ENCODE data around the gene PRKCZ.

DNA sequence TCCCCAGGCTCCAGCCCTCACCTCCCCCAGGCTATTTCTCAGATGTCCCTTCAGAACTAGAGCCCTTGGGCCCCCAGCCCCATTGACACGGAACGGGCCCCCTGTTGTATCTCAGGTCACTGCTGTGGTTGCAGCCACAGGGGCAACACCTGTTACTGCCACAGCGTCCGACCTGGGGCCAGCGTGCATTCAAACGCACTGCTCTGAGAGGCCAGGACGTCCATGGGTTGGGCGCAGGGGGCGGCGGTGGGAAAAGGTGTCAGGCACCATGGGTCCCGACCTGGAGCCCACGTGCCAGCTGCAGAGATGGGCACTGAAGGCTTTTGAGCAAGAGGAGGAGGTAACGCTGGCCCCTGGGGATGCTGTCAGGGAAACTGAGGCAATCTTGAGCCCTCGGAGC, 131.1 kb downstream of the PRKCZ start:
- TF ChIP-seq POLR2AphosphoS5 (IDR thresholded peaks at IDR 0.05; ENCODE audit: low read depth, low read length) (no peak), GABPA (IDR thresholded peaks at IDR 0.05; ENCODE audit: low read depth) (no peak), RXRA (IDR thresholded peaks at IDR 0.05; ENCODE audit: borderline replicate concordance, low read depth) (no peak), TAF1 (IDR thresholded peaks at IDR 0.05; ENCODE audit: borderline replicate concordance, low read depth, low read length) (no peak), EP300 (IDR thresholded peaks at IDR 0.05; ENCODE audit: borderline replicate concordance in 1 of 2, low read depth in 1 of 2, low read length in 1 of 2) (no peak), YY1 (IDR thresholded peaks at IDR 0.05; ENCODE audit: low read depth) (no peak)
- TF ChIP-seq, protein P1, sequence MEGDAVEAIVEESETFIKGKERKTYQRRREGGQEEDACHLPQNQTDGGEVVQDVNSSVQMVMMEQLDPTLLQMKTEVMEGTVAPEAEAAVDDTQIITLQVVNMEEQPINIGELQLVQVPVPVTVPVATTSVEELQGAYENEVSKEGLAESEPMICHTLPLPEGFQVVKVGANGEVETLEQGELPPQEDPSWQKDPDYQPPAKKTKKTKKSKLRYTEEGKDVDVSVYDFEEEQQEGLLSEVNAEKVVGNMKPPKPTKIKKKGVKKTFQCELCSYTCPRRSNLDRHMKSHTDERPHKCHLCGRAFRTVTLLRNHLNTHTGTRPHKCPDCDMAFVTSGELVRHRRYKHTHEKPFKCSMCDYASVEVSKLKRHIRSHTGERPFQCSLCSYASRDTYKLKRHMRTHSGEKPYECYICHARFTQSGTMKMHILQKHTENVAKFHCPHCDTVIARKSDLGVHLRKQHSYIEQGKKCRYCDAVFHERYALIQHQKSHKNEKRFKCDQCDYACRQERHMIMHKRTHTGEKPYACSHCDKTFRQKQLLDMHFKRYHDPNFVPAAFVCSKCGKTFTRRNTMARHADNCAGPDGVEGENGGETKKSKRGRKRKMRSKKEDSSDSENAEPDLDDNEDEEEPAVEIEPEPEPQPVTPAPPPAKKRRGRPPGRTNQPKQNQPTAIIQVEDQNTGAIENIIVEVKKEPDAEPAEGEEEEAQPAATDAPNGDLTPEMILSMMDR (IDR thresholded peaks at IDR 0.05) = no peak
- TF ChIP-seq, protein P2, sequence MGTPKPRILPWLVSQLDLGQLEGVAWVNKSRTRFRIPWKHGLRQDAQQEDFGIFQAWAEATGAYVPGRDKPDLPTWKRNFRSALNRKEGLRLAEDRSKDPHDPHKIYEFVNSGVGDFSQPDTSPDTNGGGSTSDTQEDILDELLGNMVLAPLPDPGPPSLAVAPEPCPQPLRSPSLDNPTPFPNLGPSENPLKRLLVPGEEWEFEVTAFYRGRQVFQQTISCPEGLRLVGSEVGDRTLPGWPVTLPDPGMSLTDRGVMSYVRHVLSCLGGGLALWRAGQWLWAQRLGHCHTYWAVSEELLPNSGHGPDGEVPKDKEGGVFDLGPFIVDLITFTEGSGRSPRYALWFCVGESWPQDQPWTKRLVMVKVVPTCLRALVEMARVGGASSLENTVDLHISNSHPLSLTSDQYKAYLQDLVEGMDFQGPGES (IDR thresholded peaks at IDR 0.05; ENCODE audit: low read depth, low read length) = no peak
- TF ChIP-seq, protein P3, sequence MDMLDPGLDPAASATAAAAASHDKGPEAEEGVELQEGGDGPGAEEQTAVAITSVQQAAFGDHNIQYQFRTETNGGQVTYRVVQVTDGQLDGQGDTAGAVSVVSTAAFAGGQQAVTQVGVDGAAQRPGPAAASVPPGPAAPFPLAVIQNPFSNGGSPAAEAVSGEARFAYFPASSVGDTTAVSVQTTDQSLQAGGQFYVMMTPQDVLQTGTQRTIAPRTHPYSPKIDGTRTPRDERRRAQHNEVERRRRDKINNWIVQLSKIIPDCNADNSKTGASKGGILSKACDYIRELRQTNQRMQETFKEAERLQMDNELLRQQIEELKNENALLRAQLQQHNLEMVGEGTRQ (IDR thresholded peaks at IDR 0.05; ENCODE audit: borderline replicate concordance, low read depth, low read length) = no peak

All from SK-N-SH (cell line).